Loucy (cell line): ENCODE data around the gene SPOP.

Experiments
- H2AFZ ChIP-seq: fragments of 200-600 bp; sonication (generic); 2 replicates; pipeline ENCODE4 v1.6.0; 2016; ENCODE audit warnings: antibody characterized with exemption, mild to moderate bottlenecking, low read length, moderate library complexity
- H3F3A ChIP-seq: fragments of 200-600 bp; 2 replicates; pipeline ENCODE4 v1.6.0; 2016; ENCODE audit warnings: antibody characterized with exemption, low read depth, mild to moderate bottlenecking
- H3K27me3 ChIP-seq: fragments of 200-600 bp; sonication (generic); 2 replicates; pipeline ENCODE4 v1.6.1; 2014; ENCODE audit warnings: low read length, mild to moderate bottlenecking; ENCODE audit not compliant: insufficient read depth, poor library complexity, severe bottlenecking
- H3K36me3 ChIP-seq: fragments of 200-600 bp; sonication (generic); 2 replicates; pipeline ENCODE4 v1.6.1; 2016; ENCODE audit warnings: low read length; ENCODE audit not compliant: insufficient read depth
- H3K4me1 ChIP-seq: fragments of 200-600 bp; sonication (generic); 2 replicates; pipeline ENCODE4 v1.5.1; 2014; ENCODE audit warnings: low read length, mild to moderate bottlenecking; ENCODE audit not compliant: insufficient read depth, poor library complexity, severe bottlenecking
- H3K4me2 ChIP-seq: fragments of 200-600 bp; sonication (generic); 2 replicates; pipeline ENCODE4 v1.6.0; 2014; ENCODE audit warnings: antibody characterized with exemption, low read length, low read depth, mild to moderate bottlenecking; ENCODE audit not compliant: poor library complexity, severe bottlenecking
- H3K4me3 ChIP-seq: fragments of 200-600 bp; sonication (generic); 2 replicates; pipeline ENCODE4 v1.5.1; 2014; ENCODE audit warnings: low read length, mild to moderate bottlenecking, mixed read lengths; ENCODE audit not compliant: poor library complexity, severe bottlenecking
- H3K79me2 ChIP-seq: fragments of 200-600 bp; sonication (generic); 2 replicates; pipeline ENCODE4 v1.6.1; 2014; ENCODE audit warnings: low read length; ENCODE audit not compliant: insufficient read depth
- H3K9ac ChIP-seq: fragments of 200-600 bp; sonication (generic); 2 replicates; pipeline ENCODE4 v1.6.0; 2014; ENCODE audit warnings: mild to moderate bottlenecking, low read depth, low read length, moderate library complexity; ENCODE audit not compliant: poor library complexity, severe bottlenecking
- H3K9me2 ChIP-seq: fragments of 200-600 bp; sonication (generic); replicated peaks from 2 replicates; pipeline ENCODE4 v1.6.1; 2016; ENCODE audit warnings: low read depth, low read length, mixed read lengths
- H3K9me3 ChIP-seq: fragments of 200-600 bp; sonication (generic); 2 replicates; pipeline ENCODE4 v1.6.1; 2014; ENCODE audit warnings: mild to moderate bottlenecking, antibody characterized with exemption, low read length, low read depth; ENCODE audit not compliant: insufficient read depth
- H4K20me1 ChIP-seq: fragments of 200-600 bp; sonication (generic); 2 replicates; pipeline ENCODE4 v1.6.0; 2014; ENCODE audit warnings: antibody characterized with exemption, low read length, mild to moderate bottlenecking; ENCODE audit not compliant: insufficient read depth, poor library complexity, severe bottlenecking
- CTCF ChIP-seq: fragments of 200-600 bp; sonication (generic); conservative IDR thresholded peaks from 2 replicates; pipeline ENCODE4 v1.5.1; 2014; ENCODE audit warnings: mild to moderate bottlenecking, antibody characterized with exemption, low read length
- EZH2phosphoT487 ChIP-seq: fragments of 200-600 bp; IDR thresholded peaks from 2 replicates; pipeline ENCODE4 v1.6.1; 2018; ENCODE audit warnings: antibody characterized with exemption, mild to moderate bottlenecking, moderate library complexity, borderline replicate concordance

SPOP gene

GRCh38 chr17:49695698-49696232 lies 17.9 kb upstream of the SPOP start:
- no peak overlapping the region for H2AFZ ChIP-seq
- H3K4me1 ChIP-seq: peaks cover 7% of the 10 kb centered on the region
- H3K36me3 ChIP-seq: peaks cover 7% of the 10 kb centered on the region; the same call in 1 of the 2 replicates
- H3F3A ChIP-seq: no peaks in the 10 kb centered on the region
- no peaks in the 10 kb centered on the region for H3K9me3 ChIP-seq
- no peak for TF ChIP-seq EZH2phosphoT487
- no peak for TF ChIP-seq CTCF
- H4K20me1 ChIP-seq: no peaks in the 10 kb centered on the region
- H3K9me2 ChIP-seq: no peaks in the 10 kb centered on the region
- no peaks in the 10 kb centered on the region for H3K27me3 ChIP-seq
- H3K9ac ChIP-seq: peak overlapping the region; percentile 5
- H3K79me2 ChIP-seq: no peaks in the 10 kb centered on the region
- H3K4me2 ChIP-seq: no peak overlapping the region
- H3K4me3 ChIP-seq: no peak overlapping the region

GRCh38 chr17:49694847-49695697 lies 17.2 kb upstream of the SPOP start:
- Histone ChIP-seq H3K4me2 (no peak overlapping the region), H3K79me2 (no peaks in the 10 kb centered on the region), H3K9ac (peak overlapping the region; percentile 5), H3K9me2 (no peaks in the 10 kb centered on the region), H4K20me1 (no peaks in the 10 kb centered on the region), H3K27me3 (no peaks in the 10 kb centered on the region), H2AFZ (no peak overlapping the region), H3K4me3 (no peak overlapping the region), H3K9me3 (no peaks in the 10 kb centered on the region), H3K4me1 (peaks cover 4% of the 10 kb centered on the region), H3K36me3 (peaks cover under 1% of the 10 kb centered on the region; the same call in 1 of the 2 replicates), H3F3A (no peaks in the 10 kb centered on the region)
- TF ChIP-seq CTCF: peak; percentile 99
- TF ChIP-seq EZH2phosphoT487: no peak

- Histone ChIP-seq H3K9me3 (no peaks in the 10 kb centered on the region), H3K36me3 (no peaks in the 10 kb centered on the region), H3K9me2 (no peaks in the 10 kb centered on the region), H2AFZ (no peak overlapping the region), H3K4me3 (no peak overlapping the region), H3K4me2 (no peak overlapping the region), H3K79me2 (no peaks in the 10 kb centered on the region), H3F3A (no peaks in the 10 kb centered on the region), H3K27me3 (no peaks in the 10 kb centered on the region), H3K4me1 (peaks cover 11% of the 10 kb centered on the region), H3K9ac (no peak overlapping the region), H4K20me1 (no peaks in the 10 kb centered on the region)
- TF ChIP-seq EZH2phosphoT487 (no peak), CTCF (no peak)
These were observed 14.9 kb upstream of the SPOP start for GRCh38 chr17:49692751-49693150.
